Measurements from ENCODE around the gene MIPOL1. TPM values are rescaled to one million over a fixed set of nuclear protein-coding genes. Genes with fewer than 3 reads are reported as not detected.

Gene MIPOL1
- total and polyA plus RNA-seq, 2 of the 13 experiments (the other 11 are each of a cell fraction or from before 2014, with no cell fraction given), result 8.6 to 34.2 TPM

DNA sequence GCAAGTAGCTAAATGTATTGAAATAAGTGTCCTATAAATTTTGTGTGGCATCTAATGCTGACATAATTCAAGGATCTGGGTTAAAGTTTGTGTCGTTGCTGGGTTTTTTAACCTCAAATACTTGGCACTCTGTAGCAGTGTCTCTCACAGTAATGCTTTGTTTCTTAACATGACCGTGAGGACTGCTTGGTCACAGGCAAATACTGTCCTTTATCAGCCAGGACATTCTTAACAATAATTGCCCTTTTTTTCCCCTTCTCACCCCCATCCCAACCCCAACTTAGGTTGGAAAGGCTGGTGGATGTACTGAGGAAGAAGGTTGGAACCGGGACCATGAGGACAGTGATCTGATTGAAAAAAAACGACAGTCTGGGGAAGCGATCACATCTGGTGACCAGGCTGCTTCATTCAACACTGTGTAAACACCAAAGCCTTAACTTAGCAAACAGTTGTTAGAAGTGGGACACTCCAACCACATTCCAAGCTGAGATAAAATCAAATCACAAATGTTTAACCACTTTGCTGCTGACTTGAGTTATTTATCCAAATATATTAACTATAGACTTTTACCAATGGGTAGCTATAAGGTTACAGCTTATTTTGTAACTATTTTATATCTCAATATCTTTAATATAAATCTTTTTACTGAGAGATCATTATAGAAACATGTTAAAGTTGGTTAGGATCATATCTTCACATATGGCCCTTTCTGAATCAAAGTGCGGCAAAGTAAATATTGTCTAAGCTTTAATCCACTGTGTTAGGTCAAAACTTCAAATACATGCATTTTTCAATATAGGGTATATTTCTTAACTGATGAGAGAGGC, 349.1 kb downstream of the MIPOL1 start (continued):
- TF ChIP-seq JUNB (CRISPR knock-in tag; IDR thresholded peaks at IDR 0.05; ENCODE audit: borderline replicate concordance), result peak; percentile 45; the same call in 1 of the 2 replicates
- TF ChIP-seq PRMT3 (CRISPR knock-in tag; IDR thresholded peaks at IDR 0.05; ENCODE audit: borderline replicate concordance, low read depth), result no peak
- no peak for TF ChIP-seq ZNF703 (CRISPR knock-in tag; IDR thresholded peaks at IDR 0.05; ENCODE audit: borderline replicate concordance)
- TF ChIP-seq HDAC6 (IDR thresholded peaks at IDR 0.05; ENCODE audit: low read depth, low read length), result no peak
- TF ChIP-seq ZNF333 (CRISPR knock-in tag; IDR thresholded peaks at IDR 0.05; ENCODE audit: borderline replicate concordance), result no peak
- peak; percentile 80; the same call in 1 of the 2 replicates for TF ChIP-seq ZNF646 (CRISPR knock-in tag; IDR thresholded peaks at IDR 0.05)
- 0 out of 2 replicates have a peak, but pooled peaks have one; percentile 47 for TF ChIP-seq GLI4 (CRISPR knock-in tag; IDR thresholded peaks at IDR 0.05; ENCODE audit: borderline replicate concordance)
- TF ChIP-seq, protein P1, sequence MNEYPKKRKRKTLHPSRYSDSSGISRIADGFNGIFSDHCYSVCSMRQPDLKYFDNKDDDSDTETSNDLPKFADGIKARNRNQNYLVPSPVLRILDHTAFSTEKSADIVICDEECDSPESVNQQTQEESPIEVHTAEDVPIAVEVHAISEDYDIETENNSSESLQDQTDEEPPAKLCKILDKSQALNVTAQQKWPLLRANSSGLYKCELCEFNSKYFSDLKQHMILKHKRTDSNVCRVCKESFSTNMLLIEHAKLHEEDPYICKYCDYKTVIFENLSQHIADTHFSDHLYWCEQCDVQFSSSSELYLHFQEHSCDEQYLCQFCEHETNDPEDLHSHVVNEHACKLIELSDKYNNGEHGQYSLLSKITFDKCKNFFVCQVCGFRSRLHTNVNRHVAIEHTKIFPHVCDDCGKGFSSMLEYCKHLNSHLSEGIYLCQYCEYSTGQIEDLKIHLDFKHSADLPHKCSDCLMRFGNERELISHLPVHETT (CRISPR knock-in tag; conservative IDR thresholded peaks at IDR 0.05), result peak; percentile 85
- TF ChIP-seq AGO2 (optimal IDR thresholded peaks at IDR 0.05; ENCODE audit: low read depth, low read length), result no peak
- TF ChIP-seq MAZ (IDR thresholded peaks at IDR 0.05; ENCODE audit: borderline replicate concordance, low read depth, low read length), result no peak
- 0 out of 2 replicates have a peak, but pooled peaks have one; percentile 55 for TF ChIP-seq MAZ (CRISPR knock-in tag; IDR thresholded peaks at IDR 0.05; ENCODE audit: low read depth)
- peak; percentile 87; the same call in 1 of the 2 replicates for TF ChIP-seq KLF11 (CRISPR knock-in tag; IDR thresholded peaks at IDR 0.05)
- peak; percentile 74 for TF ChIP-seq FOSL1 (CRISPR knock-in tag; IDR thresholded peaks at IDR 0.05; ENCODE audit: borderline replicate concordance)
- peak; percentile 49; the same call in 1 of the 2 replicates for TF ChIP-seq HIC2 (CRISPR knock-in tag; IDR thresholded peaks at IDR 0.05; ENCODE audit: low read depth)
- TF ChIP-seq, protein P2, sequence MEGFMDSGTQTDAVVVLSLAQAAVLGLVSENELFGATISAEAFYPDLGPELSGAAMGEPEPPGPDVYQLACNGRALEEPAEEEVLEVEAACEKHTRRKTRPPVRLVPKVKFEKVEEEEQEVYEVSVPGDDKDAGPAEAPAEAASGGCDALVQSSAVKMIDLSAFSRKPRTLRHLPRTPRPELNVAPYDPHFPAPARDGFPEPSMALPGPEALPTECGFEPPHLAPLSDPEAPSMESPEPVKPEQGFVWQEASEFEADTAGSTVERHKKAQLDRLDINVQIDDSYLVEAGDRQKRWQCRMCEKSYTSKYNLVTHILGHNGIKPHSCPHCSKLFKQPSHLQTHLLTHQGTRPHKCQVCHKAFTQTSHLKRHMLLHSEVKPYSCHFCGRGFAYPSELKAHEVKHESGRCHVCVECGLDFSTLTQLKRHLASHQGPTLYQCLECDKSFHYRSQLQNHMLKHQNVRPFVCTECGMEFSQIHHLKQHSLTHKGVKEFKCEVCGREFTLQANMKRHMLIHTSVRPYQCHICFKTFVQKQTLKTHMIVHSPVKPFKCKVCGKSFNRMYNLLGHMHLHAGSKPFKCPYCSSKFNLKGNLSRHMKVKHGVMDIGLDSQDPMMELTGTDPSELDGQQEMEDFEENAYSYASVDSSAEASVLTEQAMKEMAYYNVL (CRISPR knock-in tag; IDR thresholded peaks at IDR 0.05; ENCODE audit: borderline replicate concordance), result peak; percentile 99
- no peak for TF ChIP-seq RBAK (CRISPR knock-in tag; IDR thresholded peaks at IDR 0.05)
